Naive thymus-derived CD8-positive, alpha-beta T cell (primary cell): ENCODE measurements around the gene WASHC4. TPM values are rescaled to one million over a fixed set of nuclear protein-coding genes. Genes with fewer than 3 reads are reported as not detected.
"Not testable (repeated sequence)": the region's sequence is repeated elsewhere in the genome, so short reads cannot be mapped to it uniquely, and the experiment has no call there.

ENCODE experiments used
- ATAC-seq, 2 donors: fragments of 150-1000 bp; cut with Tn5 transposase in 1 of 2; sonication (Bioruptor Pico), chemical (Tn5 transposase) in 1 of 2; 1 replicate in 1 of 2; 2 replicates in 1 of 2; pipeline ENCODE4 v1.10.0; 2021; ENCODE audit warnings: mild to moderate bottlenecking in 2 of 2, moderate library complexity in 2 of 2
- POLR2A ChIA-PET: fragments of 350-600 bp; sonication (Branson Sonifier 250); formaldehyde crosslinking; loops from one replicate; lab custom pipeline; 2021; ENCODE audit warnings: antibody characterized with exemption; lab: Charles Lee
- DNase-seq, 10 donors: peaks; one replicate each; pipeline versions ENCODE4 v3.0.0 to v3.0.0-alpha.2; 2020 to 2022
- H3K27ac Mint-ChIP-seq, 10 donors: one replicate each; pipeline ENCODE4 v1.8.0; 2020 to 2022; ENCODE audit warnings: mild to moderate bottlenecking in 10 of 10, mixed read lengths in 10 of 10, moderate library complexity in 4 of 10, inconsistent platforms in 1 of 10
- H3K27me3 Mint-ChIP-seq, 5 donors: one replicate each; pipeline ENCODE4 v1.8.0; 2021 to 2022; ENCODE audit warnings: mixed read lengths in 5 of 5
- H3K36me3 Mint-ChIP-seq, 3 donors: one replicate each; pipeline ENCODE4 v1.8.0; 2020 to 2022; ENCODE audit warnings: mixed read lengths in 3 of 3, mild to moderate bottlenecking in 2 of 3, inconsistent platforms in 1 of 3
- H3K4me1 Mint-ChIP-seq, 4 donors: one replicate each; pipeline ENCODE4 v1.8.0; 2021 to 2022; ENCODE audit warnings: mixed read lengths in 4 of 4
- H3K4me3 Mint-ChIP-seq, 10 donors: one replicate each; pipeline ENCODE4 v1.8.0; 2020 to 2022; ENCODE audit warnings: mild to moderate bottlenecking in 10 of 10, mixed read lengths in 10 of 10, moderate library complexity in 6 of 10, inconsistent platforms in 1 of 10
- H3K9me3 Mint-ChIP-seq, 9 donors: one replicate each; pipeline ENCODE4 v1.8.0; 2020 to 2022; ENCODE audit warnings: mixed read lengths in 9 of 9, mild to moderate bottlenecking in 3 of 9, inconsistent platforms in 1 of 9, moderate library complexity in 1 of 9
- polyA plus RNA-seq, 3 donors: library from polyadenylated mRNA; unstranded; fragments of 300-500 nt; fragmentation: Illumina TruSeq; gene quantifications; one replicate each; pipeline ENCODE4 v1.2.3, GENCODE V29; 2021
- total RNA-seq, 8 experiments: library from RNA in 2 of 8; stranded (reverse) in 2 of 8; gene quantifications; one replicate each; pipeline ENCODE4 v1.2.3 and lab custom pipeline; 2021 to 2026

The WASHC4 gene
- total and polyA plus RNA-seq, 5 experiments from 2014 or later = 25.5 to 87.8 (median 30.3) TPM

GRCh38 chr12:105078712-105079570 is 28.6 kb upstream of the WASHC4 start:
- DNase-seq = no peak
- no peak overlapping the region for H3K4me3 Mint-ChIP-seq
- POLR2A ChIA-PET = interaction anchor here (1.1 kb wide), 1 partner anchor 28 kb away, joined by 4 read pairs; the partner anchor contains the start of gene WASHC4
- no peak overlapping the region for H3K27ac Mint-ChIP-seq
- H3K27me3 Mint-ChIP-seq = peaks cover 19 to 32% (median 21%) of the 10 kb centered on the region in 5 donors
- H3K9me3 Mint-ChIP-seq = no peaks in the 10 kb centered on the region
- peaks cover 5 to 8% (median 6%) of the 10 kb centered on the region in 4 donors for H3K4me1 Mint-ChIP-seq
- ATAC-seq = no peak
- H3K36me3 Mint-ChIP-seq = peaks cover 0 to 2% (median 0%) of the 10 kb centered on the region in 3 donors

GRCh38 chr12:105083031-105083430 is 24.5 kb upstream of the WASHC4 start:
- H3K9me3 Mint-ChIP-seq = peaks cover 0 to 11% (median 0%) of the 10 kb centered on the region in 9 donors
- peaks cover 6 to 12% (median 7%) of the 10 kb centered on the region in 4 donors for H3K4me1 Mint-ChIP-seq
- H3K27me3 Mint-ChIP-seq = peaks cover 24 to 36% (median 30%) of the 10 kb centered on the region in 5 donors
- DNase-seq (no peak), ATAC-seq (no peak)
- peak overlapping the region in 2 of 10 donors; percentile 8 to 34 for H3K4me3 Mint-ChIP-seq
- POLR2A ChIA-PET = interaction anchor here (1.7 kb wide), 1 partner anchor 25 kb away, joined by 5 read pairs; the partner anchor contains the start of gene WASHC4
- peaks cover 2 to 9% (median 8%) of the 10 kb centered on the region in 3 donors for H3K36me3 Mint-ChIP-seq
- no peak overlapping the region for H3K27ac Mint-ChIP-seq

- H3K27me3 Mint-ChIP-seq = peaks cover 24 to 36% (median 30%) of the 10 kb centered on the region in 5 donors
- POLR2A ChIA-PET = interaction anchor here (1.7 kb wide), 1 partner anchor 24 kb away, joined by 5 read pairs; the partner anchor contains the start of gene WASHC4
- peaks cover 0 to 14% (median 0%) of the 10 kb centered on the region in 9 donors for H3K9me3 Mint-ChIP-seq
Measured at GRCh38 chr12:105083551-105084105, 23.9 kb upstream of the WASHC4 start.

GRCh38 chr12:105084251-105085250 is 23.0 kb upstream of the WASHC4 start, which contains the start of gene ALDH1L2:
TSS of gene ALDH1L2 (minus strand) at chr12:105084458. CDS start at chr12:105084436, 22 bp downstream.
- Mint-ChIP-seq H3K36me3 (peaks cover 2 to 9% (median 8%) of the 10 kb centered on the region in 3 donors), H3K4me3 (peak within 1 kb of the TSS; percentile 65 to 85 (median 75)), H3K27ac (peak within 1 kb of the TSS in 3 of 10 donors; percentile 13 to 67 (median 21)), H3K4me1 (peaks cover 6 to 12% (median 7%) of the 10 kb centered on the region in 4 donors), H3K9me3 (peaks cover 0 to 14% (median 0%) of the 10 kb centered on the region in 9 donors), H3K27me3 (peaks cover 24 to 36% (median 30%) of the 10 kb centered on the region in 5 donors)
- peak in 4 of 10 donors; percentile 7 to 36 (median 24) for DNase-seq
- peak; percentile 76 to 89 for ATAC-seq
- POLR2A ChIA-PET = interaction anchor here (1.7 kb wide), 1 partner anchor 23 kb away, joined by 5 read pairs; the partner anchor contains the start of gene WASHC4

More at GRCh38 chr12:105083551-105084105, 23.9 kb upstream of the WASHC4 start:
- Mint-ChIP-seq H3K36me3 (peaks cover 2 to 9% (median 8%) of the 10 kb centered on the region in 3 donors), H3K4me1 (peaks cover 6 to 12% (median 7%) of the 10 kb centered on the region in 4 donors), H3K4me3 (peak overlapping the region; percentile 65 to 85 (median 75)), H3K27ac (peak overlapping the region in 2 of 10 donors; percentile 21 to 67)
- ATAC-seq (peak; percentile 30 to 43), DNase-seq (no peak)

GRCh38 chr12:105085501-105085900 is 22.0 kb upstream of the WASHC4 start:
- peaks cover 6 to 12% (median 7%) of the 10 kb centered on the region in 4 donors for H3K4me1 Mint-ChIP-seq
- peaks cover 0 to 14% (median 0%) of the 10 kb centered on the region in 9 donors for H3K9me3 Mint-ChIP-seq
- H3K36me3 Mint-ChIP-seq = peaks cover 2 to 9% (median 8%) of the 10 kb centered on the region in 3 donors
- peaks cover 24 to 36% (median 30%) of the 10 kb centered on the region in 5 donors for H3K27me3 Mint-ChIP-seq
- H3K4me3 Mint-ChIP-seq = peak overlapping the region in 8 of 10 donors; percentile 27 to 72 (median 44)
- H3K27ac Mint-ChIP-seq = no peak overlapping the region
- ATAC-seq (no peak), DNase-seq (no peak)
- POLR2A ChIA-PET = no interaction called here

GRCh38 chr12:105089817-105090216 is 17.7 kb upstream of the WASHC4 start:
- POLR2A ChIA-PET = no interaction called here
- H3K9me3 Mint-ChIP-seq = peaks cover 0 to 25% (median 5%) of the 10 kb centered on the region in 9 donors
- H3K27me3 Mint-ChIP-seq = peaks cover 0 to 17% (median 7%) of the 10 kb centered on the region in 5 donors
- H3K36me3 Mint-ChIP-seq = peaks cover 0 to 14% (median 12%) of the 10 kb centered on the region in 3 donors
- ATAC-seq = no peak
- no peak for DNase-seq
- H3K4me1 Mint-ChIP-seq = peaks cover 0 to 3% (median 0%) of the 10 kb centered on the region in 4 donors
- no peak overlapping the region for H3K27ac Mint-ChIP-seq
- no peak overlapping the region for H3K4me3 Mint-ChIP-seq

GRCh38 chr12:105090361-105090760 is 17.2 kb upstream of the WASHC4 start:
- Mint-ChIP-seq H3K4me3 (no peak overlapping the region), H3K36me3 (peaks cover 0 to 13% (median 12%) of the 10 kb centered on the region in 3 donors), H3K4me1 (peaks cover 0 to 2% (median 0%) of the 10 kb centered on the region in 4 donors), H3K27ac (no peak overlapping the region), H3K9me3 (peaks cover 0 to 29% (median 8%) of the 10 kb centered on the region in 9 donors), H3K27me3 (peaks cover 0 to 17% (median 4%) of the 10 kb centered on the region in 5 donors)
- DNase-seq = no peak
- no peak for ATAC-seq
- POLR2A ChIA-PET = no interaction called here

GRCh38 chr12:105091476-105092206 is 15.9 kb upstream of the WASHC4 start:
- Mint-ChIP-seq H3K4me3 (no peak overlapping the region), H3K9me3 (peaks cover 0 to 32% (median 12%) of the 10 kb centered on the region in 9 donors), H3K27me3 (peaks cover 0 to 10% (median 0%) of the 10 kb centered on the region in 5 donors), H3K36me3 (peaks cover 0 to 11% (median 10%) of the 10 kb centered on the region in 3 donors), H3K27ac (no peak overlapping the region), H3K4me1 (no peaks in the 10 kb centered on the region)
- DNase-seq (no peak), ATAC-seq (no peak)
- POLR2A ChIA-PET = no interaction called here

GRCh38 chr12:105092336-105092735 is 15.2 kb upstream of the WASHC4 start:
- POLR2A ChIA-PET = no interaction called here
- H3K4me1 Mint-ChIP-seq = no peaks in the 10 kb centered on the region
- H3K9me3 Mint-ChIP-seq = peaks cover 0 to 32% (median 12%) of the 10 kb centered on the region in 9 donors
- H3K4me3 Mint-ChIP-seq = no peak overlapping the region
- H3K27ac Mint-ChIP-seq = no peak overlapping the region
- DNase-seq = no peak
- H3K36me3 Mint-ChIP-seq = peaks cover 0 to 13% (median 7%) of the 10 kb centered on the region in 3 donors
- ATAC-seq = no peak
- H3K27me3 Mint-ChIP-seq = peaks cover 0 to 9% (median 1%) of the 10 kb centered on the region in 5 donors

- POLR2A ChIA-PET, H3K4me3 Mint-ChIP-seq, H3K27ac Mint-ChIP-seq, DNase-seq, H3K4me1 Mint-ChIP-seq, ATAC-seq: not testable (repeated sequence)
- H3K36me3 Mint-ChIP-seq = peaks cover 0 to 16% (median 7%) of the 10 kb centered on the region in 3 donors
- peaks cover 0 to 38% (median 12%) of the 10 kb centered on the region in 9 donors for H3K9me3 Mint-ChIP-seq
- peaks cover under 1 to 17% (median 9%) of the 10 kb centered on the region in 5 donors for H3K27me3 Mint-ChIP-seq
Measured at GRCh38 chr12:105095338-105095737, 12.2 kb upstream of the WASHC4 start.

- Mint-ChIP-seq H3K4me1 (no peaks in the 10 kb centered on the region), H3K27ac (no peak overlapping the region), H3K36me3 (peaks cover 0 to 11% (median 3%) of the 10 kb centered on the region in 3 donors), H3K27me3 (peaks cover 6 to 18% (median 16%) of the 10 kb centered on the region in 5 donors), H3K4me3 (no peak overlapping the region), H3K9me3 (peaks cover 0 to 30% (median 11%) of the 10 kb centered on the region in 9 donors)
- POLR2A ChIA-PET = no interaction called here
- ATAC-seq = no peak
- DNase-seq = no peak
Measured at GRCh38 chr12:105099356-105099755, 8.2 kb upstream of the WASHC4 start.
